GM23248 (cell line): ENCODE data around the gene PIP5K1B.

Experiments used
- EZH2 ChIP-seq: fragments of 200-600 bp; sonication (generic); IDR thresholded peaks from 2 replicates; pipeline ENCODE4 v1.6.1; 2018; ENCODE audit warnings: antibody characterized with exemption, mild to moderate bottlenecking; ENCODE audit not compliant: insufficient read depth, poor library complexity, severe bottlenecking
- EZH2phosphoT487 ChIP-seq: fragments of 200-600 bp; sonication (generic); IDR thresholded peaks from 2 replicates; pipeline ENCODE4 v1.6.1; 2018; ENCODE audit warnings: antibody characterized with exemption, moderate library complexity, mild to moderate bottlenecking, low read depth; ENCODE audit not compliant: insufficient read depth

DNA sequence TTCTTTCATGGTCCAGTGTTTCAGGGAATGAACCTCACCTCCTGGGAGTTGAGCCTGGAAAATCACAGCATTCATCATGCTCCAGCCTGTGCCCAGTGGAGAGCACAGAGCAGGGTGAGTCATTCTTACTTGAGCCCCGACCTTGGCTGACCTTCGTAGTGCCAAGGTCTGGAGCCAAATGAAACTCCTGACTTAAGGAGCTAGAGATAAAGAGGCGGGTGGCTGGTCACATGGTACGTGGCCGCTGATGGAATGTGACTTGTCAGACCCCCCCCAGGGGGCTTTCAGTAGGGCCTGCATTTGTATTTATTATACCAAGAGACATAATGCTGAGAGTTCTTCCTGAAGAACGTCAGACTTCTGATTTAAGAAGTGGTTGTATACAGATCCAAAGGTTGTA lies 15.0 kb upstream of the PIP5K1B start:
- no peak for TF ChIP-seq EZH2
- no peak for TF ChIP-seq EZH2phosphoT487
